Measurements from ENCODE around the gene ATP13A3. TPM values are rescaled to one million over a fixed set of nuclear protein-coding genes. Genes with fewer than 3 reads are reported as not detected.
A peak's percentile ranks its signal among the peaks of the same experiment; 100 is the strongest.

ATP13A3 gene
- total and polyA plus RNA-seq, 2 donors (not counting 1 experiment from before 2014, with no cell fraction given), result 222 to 285 TPM

DNA sequence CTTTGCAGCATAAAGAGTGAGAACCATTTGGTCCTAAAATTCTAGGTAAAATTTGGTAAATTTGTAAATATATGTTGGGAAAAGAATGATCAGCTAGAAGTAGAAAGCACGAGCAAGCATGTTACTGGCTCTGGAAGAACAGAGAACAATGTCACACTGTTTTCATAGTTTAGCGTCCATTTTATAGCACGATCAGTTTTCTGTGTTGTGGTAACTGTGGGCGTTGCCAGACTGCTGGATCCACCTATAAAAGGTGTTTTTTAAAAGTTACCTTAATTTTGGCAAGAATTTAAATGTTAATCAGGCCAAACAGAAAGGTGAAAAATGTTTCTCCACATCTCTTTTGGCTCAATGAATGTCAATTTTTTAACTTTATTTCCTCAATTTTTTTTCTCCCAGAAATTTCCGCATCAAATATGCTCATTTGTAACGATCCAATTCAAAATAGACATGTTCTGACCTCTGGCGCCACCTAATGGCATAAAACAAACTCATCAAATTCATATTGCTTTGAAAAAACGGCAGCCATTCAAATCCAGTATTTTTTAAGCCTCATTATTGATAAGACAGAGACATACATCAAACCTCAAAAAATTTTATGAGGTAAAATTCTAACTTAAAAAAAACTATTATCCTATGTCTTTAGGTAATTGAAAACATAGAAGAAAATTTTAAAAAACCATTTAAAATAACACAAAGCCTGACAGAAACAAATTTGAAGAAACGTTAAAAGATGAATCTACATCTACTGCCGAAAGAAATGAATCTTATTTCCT is 82.2 kb downstream of the ATP13A3 start:
- Histone ChIP-seq H3K9me3 (ENCODE audit: control insufficient read depth, insufficient read depth, low read depth, low read length) (no peaks in the 10 kb centered on the region), H3K9ac (ENCODE audit: insufficient read depth, low read length) (no peak overlapping the region), H3K4me2 (ENCODE audit: extremely low read depth, insufficient read depth, low read length) (no peak overlapping the region), H3K4me1 (ENCODE audit: control insufficient read depth, extremely low read depth, insufficient read depth, low read length) (no peaks in the 10 kb centered on the region), H3K79me2 (ENCODE audit: control insufficient read depth, insufficient read depth, low read length) (no peaks in the 10 kb centered on the region), H3K27ac (ENCODE audit: insufficient read depth, low read length) (no peak overlapping the region), H3K4me3 (replicated peaks in 1 of 4; ENCODE audit: control extremely low read depth in 1 of 4, insufficient read depth in 1 of 4, low read depth in 3 of 4, low read length in 4 of 4) (no peak overlapping the region), H3K27me3 (ENCODE audit: control insufficient read depth, insufficient read depth, low read length) (no peaks in the 10 kb centered on the region), H4K20me1 (ENCODE audit: control insufficient read depth, extremely low read depth, insufficient read depth, low read length) (no peaks in the 10 kb centered on the region), H2AFZ (ENCODE audit: low read length) (no peak overlapping the region), H3K36me3 (ENCODE audit: control insufficient read depth, insufficient read depth, low read length) (peaks cover 4% of the 10 kb centered on the region)
- no peak for TF ChIP-seq EZH2 (IDR thresholded peaks at IDR 0.05; ENCODE audit: low read length, missing control alignments)
- TF ChIP-seq, protein P1, sequence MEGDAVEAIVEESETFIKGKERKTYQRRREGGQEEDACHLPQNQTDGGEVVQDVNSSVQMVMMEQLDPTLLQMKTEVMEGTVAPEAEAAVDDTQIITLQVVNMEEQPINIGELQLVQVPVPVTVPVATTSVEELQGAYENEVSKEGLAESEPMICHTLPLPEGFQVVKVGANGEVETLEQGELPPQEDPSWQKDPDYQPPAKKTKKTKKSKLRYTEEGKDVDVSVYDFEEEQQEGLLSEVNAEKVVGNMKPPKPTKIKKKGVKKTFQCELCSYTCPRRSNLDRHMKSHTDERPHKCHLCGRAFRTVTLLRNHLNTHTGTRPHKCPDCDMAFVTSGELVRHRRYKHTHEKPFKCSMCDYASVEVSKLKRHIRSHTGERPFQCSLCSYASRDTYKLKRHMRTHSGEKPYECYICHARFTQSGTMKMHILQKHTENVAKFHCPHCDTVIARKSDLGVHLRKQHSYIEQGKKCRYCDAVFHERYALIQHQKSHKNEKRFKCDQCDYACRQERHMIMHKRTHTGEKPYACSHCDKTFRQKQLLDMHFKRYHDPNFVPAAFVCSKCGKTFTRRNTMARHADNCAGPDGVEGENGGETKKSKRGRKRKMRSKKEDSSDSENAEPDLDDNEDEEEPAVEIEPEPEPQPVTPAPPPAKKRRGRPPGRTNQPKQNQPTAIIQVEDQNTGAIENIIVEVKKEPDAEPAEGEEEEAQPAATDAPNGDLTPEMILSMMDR (conservative IDR thresholded peaks at IDR 0.05 in 1 of 2, IDR thresholded peaks at IDR 0.05 in 1 of 2; ENCODE audit: low read depth in 1 of 2, low read length in 2 of 2), result peak; percentile 52 to 57
- DNase-seq (ENCODE audit: low read depth in 2 of 2), result peak; percentile 41 to 67

DNA sequence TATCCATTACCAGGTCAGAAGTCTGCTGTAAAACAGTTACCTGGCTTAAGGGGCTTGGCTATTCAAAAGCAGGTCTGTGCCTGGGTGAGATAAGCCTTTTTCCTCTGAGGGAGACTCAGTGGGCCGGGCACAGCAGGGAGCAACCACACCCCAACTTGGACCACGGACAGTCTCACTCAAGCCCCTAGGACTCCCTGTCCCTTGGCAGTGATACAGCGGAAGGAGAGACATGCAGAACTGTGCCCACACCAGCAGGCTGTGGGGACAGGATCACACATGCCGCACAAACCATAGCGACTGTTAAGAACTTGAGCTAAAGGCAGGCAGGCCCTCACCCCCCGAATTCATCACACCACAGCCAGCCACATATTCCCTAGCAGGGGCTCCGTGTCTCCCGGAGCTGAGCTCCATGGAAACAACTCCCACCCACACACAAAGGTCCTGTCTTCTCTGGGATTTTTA is 84.9 kb downstream of the ATP13A3 start:
- Histone ChIP-seq H3K27ac (ENCODE audit: insufficient read depth, low read length) (no peak overlapping the region), H3K79me2 (ENCODE audit: control insufficient read depth, insufficient read depth, low read length) (no peaks in the 10 kb centered on the region), H2AFZ (ENCODE audit: low read length) (no peak overlapping the region), H3K27me3 (ENCODE audit: control insufficient read depth, insufficient read depth, low read length) (peaks cover 11% of the 10 kb centered on the region), H3K9ac (ENCODE audit: insufficient read depth, low read length) (no peak overlapping the region), H3K9me3 (ENCODE audit: control insufficient read depth, insufficient read depth, low read depth, low read length) (no peaks in the 10 kb centered on the region), H3K4me1 (ENCODE audit: control insufficient read depth, extremely low read depth, insufficient read depth, low read length) (no peaks in the 10 kb centered on the region), H3K4me2 (ENCODE audit: extremely low read depth, insufficient read depth, low read length) (no peak overlapping the region), H3K4me3 (replicated peaks in 1 of 4; ENCODE audit: control extremely low read depth in 1 of 4, insufficient read depth in 1 of 4, low read depth in 3 of 4, low read length in 4 of 4) (no peak overlapping the region), H4K20me1 (ENCODE audit: control insufficient read depth, extremely low read depth, insufficient read depth, low read length) (no peaks in the 10 kb centered on the region), H3K36me3 (ENCODE audit: control insufficient read depth, insufficient read depth, low read length) (peaks cover 2% of the 10 kb centered on the region)
- DNase-seq (ENCODE audit: low read depth in 2 of 2), result no peak
- TF ChIP-seq EZH2 (IDR thresholded peaks at IDR 0.05; ENCODE audit: low read length, missing control alignments), result no peak
- TF ChIP-seq, protein P1 (conservative IDR thresholded peaks at IDR 0.05 in 1 of 2, IDR thresholded peaks at IDR 0.05 in 1 of 2; ENCODE audit: low read depth in 1 of 2, low read length in 2 of 2), result no peak

DNA sequence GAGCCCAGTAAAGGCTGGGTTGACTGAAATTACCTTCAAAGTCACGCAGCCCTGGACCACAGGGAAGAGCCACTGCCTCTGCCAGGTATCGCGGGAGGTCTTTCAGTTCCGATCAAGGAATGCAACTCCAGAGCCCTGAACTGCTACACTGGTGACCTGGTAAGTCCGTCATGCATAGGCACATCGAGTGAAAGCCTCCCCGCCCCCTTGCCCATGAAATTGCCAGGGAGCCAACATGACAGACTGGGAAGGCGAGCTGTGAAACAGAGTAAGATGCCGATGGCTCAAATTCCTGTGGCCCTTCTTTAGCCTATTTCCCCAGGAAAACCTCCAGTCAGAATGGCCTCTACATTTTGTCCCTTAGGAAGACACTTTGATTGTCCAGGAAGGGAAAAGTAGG is 85.5 kb downstream of the ATP13A3 start:
- Histone ChIP-seq H3K9me3 (ENCODE audit: control insufficient read depth, insufficient read depth, low read depth, low read length) (no peaks in the 10 kb centered on the region), H3K9ac (ENCODE audit: insufficient read depth, low read length) (no peak overlapping the region), H3K4me1 (ENCODE audit: control insufficient read depth, extremely low read depth, insufficient read depth, low read length) (peaks cover 2% of the 10 kb centered on the region), H3K36me3 (ENCODE audit: control insufficient read depth, insufficient read depth, low read length) (peaks cover 2% of the 10 kb centered on the region), H3K27me3 (ENCODE audit: control insufficient read depth, insufficient read depth, low read length) (peaks cover 12% of the 10 kb centered on the region), H4K20me1 (ENCODE audit: control insufficient read depth, extremely low read depth, insufficient read depth, low read length) (no peaks in the 10 kb centered on the region), H2AFZ (ENCODE audit: low read length) (no peak overlapping the region), H3K79me2 (ENCODE audit: control insufficient read depth, insufficient read depth, low read length) (no peaks in the 10 kb centered on the region), H3K4me3 (replicated peaks in 1 of 4; ENCODE audit: control extremely low read depth in 1 of 4, insufficient read depth in 1 of 4, low read depth in 3 of 4, low read length in 4 of 4) (no peak overlapping the region), H3K4me2 (ENCODE audit: extremely low read depth, insufficient read depth, low read length) (no peak overlapping the region), H3K27ac (ENCODE audit: insufficient read depth, low read length) (no peak overlapping the region)
- TF ChIP-seq, protein P1 (conservative IDR thresholded peaks at IDR 0.05 in 1 of 2, IDR thresholded peaks at IDR 0.05 in 1 of 2; ENCODE audit: low read depth in 1 of 2, low read length in 2 of 2), result no peak
- no peak for TF ChIP-seq EZH2 (IDR thresholded peaks at IDR 0.05; ENCODE audit: low read length, missing control alignments)
- DNase-seq (ENCODE audit: low read depth in 2 of 2), result no peak
